Kidney (tissue), 14 donors: ENCODE results near the gene PEPD. TPM values are rescaled to one million over a fixed set of nuclear protein-coding genes. Genes with fewer than 3 reads are reported as not detected.

ENCODE experiments used
- DNase-seq, 5 donors: peaks; one replicate each; pipeline ENCODE4 v3.0.0-alpha.2; 2013 to 2020
- FAIRE-seq: peaks from 2 replicates; lab custom pipeline; 2012; peaks lifted over from hg19 to GRCh38; lab: Jason Lieb, UNC
- H3K27ac ChIP-seq, 2 donors: one replicate each; pipeline ENCODE4 v1.7.0; 2013; ENCODE audit warnings: low read depth in 2 of 2, low read length in 2 of 2, inconsistent platforms in 1 of 2
- H3K27me3 ChIP-seq: one replicate; pipeline ENCODE4 v1.7.1; 2013; ENCODE audit warnings: low read length, inconsistent platforms; ENCODE audit not compliant: control insufficient read depth, insufficient read depth
- H3K36me3 ChIP-seq, 3 donors: one replicate each; pipeline versions ENCODE4 v1.7.0 to v1.7.1; 2013; ENCODE audit warnings: low read length in 3 of 3, control low read depth in 1 of 3, inconsistent platforms in 1 of 3; ENCODE audit not compliant: insufficient read depth in 3 of 3, control insufficient read depth in 2 of 3
- H3K4me1 ChIP-seq, 3 donors: one replicate each; pipeline versions ENCODE4 v1.7.0 to v1.7.1; 2013; ENCODE audit warnings: low read length in 3 of 3, inconsistent platforms in 1 of 3, low read depth in 1 of 3; ENCODE audit not compliant: control insufficient read depth in 2 of 3, insufficient read depth in 2 of 3
- H3K4me3 ChIP-seq, 3 donors: one replicate each; pipeline versions ENCODE4 v1.7.0 to v1.8.1; 2013; ENCODE audit warnings: low read length in 3 of 3, control low read depth in 1 of 3, inconsistent platforms in 1 of 3
- H3K9ac ChIP-seq, 3 donors: one replicate each; pipeline versions ENCODE4 v1.7.0 to v1.7.1; 2013; ENCODE audit warnings: low read length in 3 of 3, control low read depth in 1 of 3, inconsistent platforms in 1 of 3
- H3K9me3 ChIP-seq, 3 donors: one replicate each; pipeline versions ENCODE4 v1.7.0 to v1.7.1; 2013; ENCODE audit warnings: low read length in 3 of 3, control low read depth in 1 of 3, inconsistent platforms in 1 of 3; ENCODE audit not compliant: control insufficient read depth in 2 of 3, insufficient read depth in 1 of 3
- intact Hi-C: fragments of 100-400 bp; cut with DNase I; formaldehyde crosslinking; loops from one replicate; pipeline ENCODE4 v1.11.1; 2022
- polyA plus RNA-seq: library from polyadenylated mRNA; stranded (reverse); fragments of 350-450 nt; fragmentation: Illumina TruSeq; extraction: RNeasy Lipid Tissue Mini Kit (QIAGEN cat#74804); gene quantifications from one replicate; pipeline ENCODE4 v1.2.3, GENCODE V29; 2014; ENCODE audit warnings: low read depth, low replicate concordance; ENCODE audit not compliant: insufficient read depth
- total RNA-seq: library from RNA; stranded (reverse); fragmentation: NEBNext Ultra II Directional; extraction: Animal tissue kit (Norgen Biotek cat#: 25700); gene quantifications from one replicate; pipeline ENCODE4 v1.2.1, GENCODE V29; 2021
- TF ChIP-seq, protein P1 (sequence below): IDR thresholded peaks from 3 replicates; pipeline ENCODE4 v1.5.1; 2012; ENCODE audit warnings: mild to moderate bottlenecking, moderate library complexity, borderline replicate concordance; ENCODE audit not compliant: insufficient read depth; ENCODE audit errors: extremely low read depth
- donor health status: control.
- donor health status: control.
- donor health status: control.
- donor health status: control.
- donor health status: control.
- donor health status: DM: yes; HTN: yes; CAD: no.
- donor health status: Normal renal cell carcinoma (clear cell type).

Gene PEPD
- total and polyA plus RNA-seq, 2 donors from 2014 or later, result 71.4 to 402 TPM

DNA sequence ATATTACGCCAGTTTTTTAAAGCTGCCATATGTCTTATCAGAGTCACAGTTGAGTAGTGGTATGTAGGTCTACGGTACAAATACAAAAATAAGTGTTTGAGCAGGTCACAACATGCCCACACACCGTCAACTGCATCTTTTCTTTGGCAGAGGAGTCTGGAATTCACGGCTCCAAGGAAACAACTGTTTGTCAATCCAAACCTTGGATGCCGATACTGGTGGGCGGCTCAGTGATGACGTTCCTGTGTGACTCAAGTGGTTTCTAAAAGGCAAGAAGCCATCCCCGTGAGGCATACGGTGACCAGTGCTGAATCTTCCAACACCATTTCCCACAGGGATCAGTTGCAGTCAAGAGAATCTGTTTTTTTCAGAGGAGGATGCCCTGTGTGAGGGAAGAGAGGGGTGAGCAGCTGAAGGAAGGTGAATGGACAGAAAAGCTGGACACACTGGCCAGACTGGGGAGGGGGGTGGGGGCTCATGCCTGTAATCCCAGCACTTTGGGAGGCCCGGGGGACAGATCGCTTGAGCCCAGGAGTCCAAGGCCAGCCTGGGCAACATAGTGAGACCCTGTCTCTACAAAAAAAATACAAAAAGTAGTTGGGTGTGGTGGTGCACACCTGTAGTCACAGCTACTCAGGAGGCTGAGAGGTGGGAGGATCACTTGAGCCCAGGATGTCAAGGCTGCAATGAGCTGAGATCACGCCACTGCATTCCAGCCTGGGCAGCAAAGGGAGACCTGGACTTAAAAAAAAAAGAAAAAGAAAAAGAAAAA lies 170.9 kb downstream of the PEPD start:
- TF ChIP-seq, protein P1, sequence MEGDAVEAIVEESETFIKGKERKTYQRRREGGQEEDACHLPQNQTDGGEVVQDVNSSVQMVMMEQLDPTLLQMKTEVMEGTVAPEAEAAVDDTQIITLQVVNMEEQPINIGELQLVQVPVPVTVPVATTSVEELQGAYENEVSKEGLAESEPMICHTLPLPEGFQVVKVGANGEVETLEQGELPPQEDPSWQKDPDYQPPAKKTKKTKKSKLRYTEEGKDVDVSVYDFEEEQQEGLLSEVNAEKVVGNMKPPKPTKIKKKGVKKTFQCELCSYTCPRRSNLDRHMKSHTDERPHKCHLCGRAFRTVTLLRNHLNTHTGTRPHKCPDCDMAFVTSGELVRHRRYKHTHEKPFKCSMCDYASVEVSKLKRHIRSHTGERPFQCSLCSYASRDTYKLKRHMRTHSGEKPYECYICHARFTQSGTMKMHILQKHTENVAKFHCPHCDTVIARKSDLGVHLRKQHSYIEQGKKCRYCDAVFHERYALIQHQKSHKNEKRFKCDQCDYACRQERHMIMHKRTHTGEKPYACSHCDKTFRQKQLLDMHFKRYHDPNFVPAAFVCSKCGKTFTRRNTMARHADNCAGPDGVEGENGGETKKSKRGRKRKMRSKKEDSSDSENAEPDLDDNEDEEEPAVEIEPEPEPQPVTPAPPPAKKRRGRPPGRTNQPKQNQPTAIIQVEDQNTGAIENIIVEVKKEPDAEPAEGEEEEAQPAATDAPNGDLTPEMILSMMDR, result no peak
- intact Hi-C loops, result no loop called here

DNA sequence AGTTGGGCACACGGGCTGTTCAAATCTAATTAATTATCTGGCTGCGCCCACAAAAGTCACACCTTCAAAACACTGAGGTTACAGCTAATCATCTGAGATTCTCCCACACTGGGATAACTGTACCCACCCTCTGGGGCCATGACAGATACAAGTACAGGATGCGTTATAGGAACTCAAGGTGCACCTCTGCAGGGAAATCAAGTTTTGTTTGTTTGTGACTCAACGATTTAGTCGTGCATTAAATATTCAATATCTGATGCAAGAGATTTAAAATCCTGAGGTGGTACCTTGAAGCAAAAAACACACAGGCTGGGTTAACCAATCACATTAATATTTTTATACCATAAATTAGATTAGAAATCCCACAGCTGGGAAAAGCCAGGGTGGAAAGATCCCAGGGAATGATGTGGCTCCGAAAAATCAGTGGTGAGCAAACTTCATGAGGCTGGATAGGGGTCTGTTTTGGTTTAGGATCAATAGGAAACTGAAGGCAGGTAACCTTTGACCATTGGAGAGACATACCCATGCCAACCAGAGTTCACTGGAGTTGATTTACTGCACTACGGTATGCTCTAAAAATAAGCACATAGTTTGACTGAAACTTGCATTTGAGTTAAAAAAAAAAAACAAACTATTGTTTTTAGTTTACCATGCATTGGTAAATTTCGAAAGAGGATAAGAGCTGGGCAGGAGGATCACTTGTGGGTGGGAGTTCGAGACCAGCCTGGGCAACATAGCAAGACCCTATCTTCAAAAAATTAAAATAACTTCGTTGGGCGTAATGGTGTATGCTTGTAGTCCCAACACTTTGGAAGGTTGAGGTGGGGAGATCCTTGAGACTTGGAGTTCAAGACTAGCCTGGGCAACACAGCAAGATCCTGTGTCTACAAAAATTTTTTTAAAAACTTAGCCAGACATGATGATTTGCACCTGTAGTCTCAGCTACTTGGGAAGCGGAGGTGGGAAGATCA lies 172.0 kb downstream of the PEPD start:
- no peak for FAIRE-seq
- no peaks in the 10 kb centered on the region for H3K4me1 ChIP-seq
- DNase-seq, result no peak
- intact Hi-C loops, result no loop called here
- H3K27me3 ChIP-seq, result no peaks in the 10 kb centered on the region
- H3K9me3 ChIP-seq, result no peaks in the 10 kb centered on the region
- no peak overlapping the region for H3K27ac ChIP-seq
- H3K36me3 ChIP-seq, result no peaks in the 10 kb centered on the region
- H3K9ac ChIP-seq, result no peak overlapping the region
- TF ChIP-seq, protein P1, result no peak
- H3K4me3 ChIP-seq, result no peak overlapping the region

More for the DNA sequence above, 170.9 kb downstream of the PEPD start:
- Histone ChIP-seq H3K9me3 (no peaks in the 10 kb centered on the region), H3K36me3 (no peaks in the 10 kb centered on the region), H3K9ac (no peak overlapping the region), H3K27ac (no peak overlapping the region), H3K27me3 (no peaks in the 10 kb centered on the region), H3K4me3 (no peak overlapping the region), H3K4me1 (no peaks in the 10 kb centered on the region)
- DNase-seq, result no peak
- no peak for FAIRE-seq

DNA sequence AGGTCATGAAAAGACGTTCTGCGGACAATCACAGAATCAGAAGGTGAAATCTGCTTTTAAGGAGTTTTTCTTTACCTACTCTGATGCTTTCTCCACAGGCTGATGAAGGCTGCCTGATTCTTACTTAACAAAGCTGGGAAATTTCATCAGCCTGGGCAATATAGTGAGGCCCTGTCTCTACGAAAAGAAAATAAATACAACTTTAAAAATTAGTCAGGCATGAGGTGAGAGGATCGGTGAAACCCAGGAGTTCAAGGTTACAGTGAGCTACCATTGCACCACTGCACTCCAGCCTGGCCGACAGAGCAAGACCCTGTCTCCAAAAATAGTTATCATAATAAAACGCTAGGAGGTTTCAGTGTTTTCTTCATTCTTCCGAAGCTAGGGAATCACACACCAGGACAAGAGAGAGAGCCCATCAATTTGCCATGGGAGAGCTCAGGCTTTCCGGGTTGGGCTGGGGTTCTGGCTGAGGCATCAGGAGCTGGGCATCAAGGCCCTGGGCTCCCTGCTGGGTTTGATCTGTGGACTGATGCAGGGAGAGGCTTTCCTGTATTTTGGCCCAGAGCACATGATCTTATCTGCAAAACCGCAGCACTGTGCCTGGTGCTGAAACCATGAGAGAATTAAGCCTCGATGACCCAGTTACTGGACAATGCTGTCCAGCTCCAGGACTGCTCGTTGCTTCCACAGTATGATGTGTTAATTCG lies 173.1 kb downstream of the PEPD start:
- DNase-seq (no peak), FAIRE-seq (no peak)
- H3K9ac ChIP-seq, result no peak overlapping the region
- no peaks in the 10 kb centered on the region for H3K9me3 ChIP-seq
- TF ChIP-seq, protein P1, result no peak
- H3K27me3 ChIP-seq, result no peaks in the 10 kb centered on the region
- no peak overlapping the region for H3K27ac ChIP-seq
- H3K4me1 ChIP-seq, result no peaks in the 10 kb centered on the region
- intact Hi-C loops, result no loop called here
- no peaks in the 10 kb centered on the region for H3K36me3 ChIP-seq
- H3K4me3 ChIP-seq, result no peak overlapping the region
